GM23248 (cell line): ENCODE results near the gene NEMP2.

ENCODE experiments used
- EZH2 ChIP-seq: fragments of 200-600 bp; sonication (generic); IDR thresholded peaks from 2 replicates; pipeline ENCODE4 v1.6.1; 2018; ENCODE audit warnings: antibody characterized with exemption, mild to moderate bottlenecking; ENCODE audit not compliant: insufficient read depth, poor library complexity, severe bottlenecking
- EZH2phosphoT487 ChIP-seq: fragments of 200-600 bp; sonication (generic); IDR thresholded peaks from 2 replicates; pipeline ENCODE4 v1.6.1; 2018; ENCODE audit warnings: antibody characterized with exemption, moderate library complexity, mild to moderate bottlenecking, low read depth; ENCODE audit not compliant: insufficient read depth

- TF ChIP-seq EZH2 (no peak), EZH2phosphoT487 (no peak)
Observed at GRCh38 chr2:190465060-190465459, 69.5 kb downstream of the NEMP2 start.
